GM12878 (cell line): ENCODE measurements around the gene NMRK2. TPM values are rescaled to one million over a fixed set of nuclear protein-coding genes. Genes with fewer than 3 reads are reported as not detected.

ENCODE experiments used
- BHLHE40 ChIP-seq, 2 experiments: fragments of 450-650 bp in 1 of 2; IDR thresholded peaks; 2 replicates each; pipeline ENCODE4 v1.6.1; 2011 to 2017; ENCODE audit warnings: low read depth in 2 of 2, borderline replicate concordance in 1 of 2, improper control_type of control experiment in 1 of 2, low read length in 1 of 2, mild to moderate bottlenecking in 1 of 2
- CREM ChIP-seq: IDR thresholded peaks from 2 replicates; pipeline ENCODE4 v1.6.1; 2014; ENCODE audit warnings: antibody characterized with exemption, low read depth
- EED ChIP-seq: sonication (generic); IDR thresholded peaks from 2 replicates; pipeline ENCODE4 v1.6.1; 2016; ENCODE audit warnings: antibody characterized with exemption, low read depth
- FOXK2 ChIP-seq: fragments of 450-650 bp; IDR thresholded peaks from 2 replicates; pipeline ENCODE4 v1.6.1; 2017; ENCODE audit warnings: mild to moderate bottlenecking, moderate library complexity
- GABPA ChIP-seq: IDR thresholded peaks from 2 replicates; pipeline ENCODE4 v1.6.1; 2014; ENCODE audit warnings: antibody characterized with exemption, low read depth, mild to moderate bottlenecking, inconsistent platforms
- NR2F1 ChIP-seq: fragments of 450-650 bp; conservative IDR thresholded peaks from 2 replicates; pipeline ENCODE4 v1.6.1; 2017; ENCODE audit warnings: mild to moderate bottlenecking
- NRF1 ChIP-seq: conservative IDR thresholded peaks from 2 replicates; pipeline ENCODE4 v1.6.1; 2011; ENCODE audit warnings: mild to moderate bottlenecking, low read depth, low read length, improper control_type of control experiment
- PAX5 ChIP-seq: IDR thresholded peaks from 2 replicates; pipeline ENCODE4 v1.6.1; 2011; ENCODE audit warnings: low read depth, low read length, borderline replicate concordance
- POLR2A ChIP-seq: IDR thresholded peaks from 2 replicates; pipeline ENCODE4 v1.6.1; 2011; ENCODE audit warnings: low read depth, mild to moderate bottlenecking, low read length
- RAD51 ChIP-seq: fragments of 450-650 bp; IDR thresholded peaks from 2 replicates; pipeline ENCODE4 v1.6.1; 2016; ENCODE audit warnings: moderate library complexity, mild to moderate bottlenecking, inconsistent platforms
- RBBP5 ChIP-seq: fragments of 200-600 bp; sonication (generic); conservative IDR thresholded peaks from 2 replicates; pipeline ENCODE4 v1.6.1; 2016
- RUNX3 ChIP-seq: IDR thresholded peaks from 2 replicates; pipeline ENCODE4 v1.6.1; 2012; ENCODE audit warnings: low read length, inconsistent platforms
- SIN3A ChIP-seq: IDR thresholded peaks from 2 replicates; pipeline ENCODE4 v1.6.1; 2012; ENCODE audit warnings: low read depth, low read length, improper control_type of control experiment
- SMC3 ChIP-seq: IDR thresholded peaks from 2 replicates; pipeline ENCODE4 v1.6.1; 2011; ENCODE audit warnings: low read length, improper control_type of control experiment, borderline replicate concordance
- TARDBP ChIP-seq: IDR thresholded peaks from 2 replicates; pipeline ENCODE4 v1.6.1; 2016; ENCODE audit warnings: borderline replicate concordance
- TCF7 ChIP-seq: IDR thresholded peaks from 2 replicates; pipeline ENCODE4 v1.6.1; 2014; ENCODE audit warnings: antibody characterized with exemption, borderline replicate concordance
- ZNF217 ChIP-seq: fragments of 450-650 bp; IDR thresholded peaks from 2 replicates; pipeline ENCODE4 v1.6.1; 2017; ENCODE audit warnings: antibody characterized with exemption, mild to moderate bottlenecking
- ZNF274 ChIP-seq: IDR thresholded peaks from one replicate; pipeline ENCODE4 v1.8.0; 2011; ENCODE audit not compliant: insufficient read length, insufficient read depth
- ZNF384 ChIP-seq: IDR thresholded peaks from 2 replicates; pipeline ENCODE4 v1.6.1; 2012; ENCODE audit warnings: low read depth, mild to moderate bottlenecking, low read length, improper control_type of control experiment, borderline replicate concordance
- ZNF622 ChIP-seq: fragments of 450-650 bp; IDR thresholded peaks from 2 replicates; pipeline ENCODE4 v1.6.1; 2017; ENCODE audit warnings: mild to moderate bottlenecking, inconsistent platforms
- polyA plus RNA-seq, 11 experiments: library from polyadenylated mRNA; depleted of rRNA in 4 of 11; unstranded in 6 of 11; stranded (reverse) in 5 of 11; fragments of >200 nt; fragmentation: Nextera tagmentation in 4 of 11; fragmentation: Illumina TruSeq in 1 of 11; extraction: Ambion mirVana in 4 of 11; extraction: Trizol in 1 of 11; gene quantifications; 1 replicate in 1 of 11; 2 replicates in 10 of 11; pipeline versions ENCODE4 v1.2.1 to v1.2.3, GENCODE V29; 2011 to 2016; ENCODE audit warnings: inconsistent platforms in 2 of 11, missing spikeins in 2 of 11, low read depth in 1 of 11
- total RNA-seq, 4 experiments: library from RNA; depleted of rRNA in 3 of 4; stranded (reverse); fragments of >200 nt in 3 of 4; fragmentation: Illumina TruSeq in 1 of 4; extraction: Trizol in 1 of 4; gene quantifications; 2 replicates each; pipeline versions ENCODE4 v1.2.1 to v1.2.3, GENCODE V29; 2013 to 2021
- TF ChIP-seq, protein P1 (sequence below): fragments of 450-650 bp; IDR thresholded peaks from 2 replicates; pipeline ENCODE4 v1.6.1; 2016; ENCODE audit warnings: mild to moderate bottlenecking, moderate library complexity, borderline replicate concordance
- TF ChIP-seq, protein P2 (sequence below): IDR thresholded peaks from 2 replicates; pipeline ENCODE4 v1.6.1; 2011; ENCODE audit warnings: low read depth, mild to moderate bottlenecking, low read length, moderate library complexity, borderline replicate concordance; ENCODE audit errors: extremely low read depth
- TF ChIP-seq, protein P3 (sequence below): IDR thresholded peaks from 2 replicates; pipeline ENCODE4 v1.6.1; 2011; ENCODE audit warnings: borderline replicate concordance, low read depth, mild to moderate bottlenecking, moderate library complexity, low read length; ENCODE audit not compliant: insufficient read depth, poor library complexity, severe bottlenecking
- TF ChIP-seq, protein P4 (sequence below): fragments of 450-650 bp; IDR thresholded peaks from 2 replicates; pipeline ENCODE4 v1.6.1; 2017; ENCODE audit warnings: low read depth, mild to moderate bottlenecking, moderate library complexity

Gene NMRK2
- total and polyA plus RNA-seq, 10 of the 15 experiments (the other 5 are each of a cell fraction or from before 2014, with no cell fraction given) = 0.14 to 0.15 TPM; not detected in 8

DNA sequence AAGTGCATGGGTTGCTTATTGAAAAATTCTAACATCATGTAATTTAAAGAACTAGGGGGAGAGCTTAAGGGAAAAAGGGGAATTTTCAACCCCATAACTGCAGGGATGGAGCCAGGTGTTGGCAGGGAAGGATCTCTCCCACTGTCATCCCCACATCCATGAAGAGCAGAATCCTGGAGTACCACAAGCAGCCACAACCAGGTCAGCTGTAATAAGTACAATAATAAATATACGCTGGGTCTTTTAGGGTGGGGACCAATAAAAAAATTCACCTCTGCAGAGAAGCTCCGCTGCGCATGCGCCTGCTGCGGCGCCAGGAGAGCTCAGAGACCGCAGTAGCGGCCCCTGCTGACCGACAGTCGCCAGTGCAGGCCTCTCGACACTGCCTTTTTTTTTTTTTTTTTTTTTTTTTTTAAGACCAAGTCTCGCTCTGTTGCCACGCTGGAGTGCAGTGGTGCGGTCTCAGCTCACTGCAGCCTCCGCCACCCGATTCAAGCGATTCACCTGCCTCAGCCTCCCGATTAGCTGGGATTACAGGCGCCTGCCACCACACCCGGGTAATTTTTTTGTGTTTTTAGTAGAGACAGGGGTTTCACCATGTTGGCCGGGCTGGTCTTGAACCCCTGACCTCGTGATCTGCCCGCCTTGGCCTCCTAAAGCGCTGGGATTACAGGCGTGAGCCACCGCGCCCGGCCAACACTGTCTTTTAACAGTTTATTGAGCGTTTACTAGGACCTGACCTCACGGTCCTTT is 54.9 kb downstream of the NMRK2 start (continued):
- TF ChIP-seq, protein P1, sequence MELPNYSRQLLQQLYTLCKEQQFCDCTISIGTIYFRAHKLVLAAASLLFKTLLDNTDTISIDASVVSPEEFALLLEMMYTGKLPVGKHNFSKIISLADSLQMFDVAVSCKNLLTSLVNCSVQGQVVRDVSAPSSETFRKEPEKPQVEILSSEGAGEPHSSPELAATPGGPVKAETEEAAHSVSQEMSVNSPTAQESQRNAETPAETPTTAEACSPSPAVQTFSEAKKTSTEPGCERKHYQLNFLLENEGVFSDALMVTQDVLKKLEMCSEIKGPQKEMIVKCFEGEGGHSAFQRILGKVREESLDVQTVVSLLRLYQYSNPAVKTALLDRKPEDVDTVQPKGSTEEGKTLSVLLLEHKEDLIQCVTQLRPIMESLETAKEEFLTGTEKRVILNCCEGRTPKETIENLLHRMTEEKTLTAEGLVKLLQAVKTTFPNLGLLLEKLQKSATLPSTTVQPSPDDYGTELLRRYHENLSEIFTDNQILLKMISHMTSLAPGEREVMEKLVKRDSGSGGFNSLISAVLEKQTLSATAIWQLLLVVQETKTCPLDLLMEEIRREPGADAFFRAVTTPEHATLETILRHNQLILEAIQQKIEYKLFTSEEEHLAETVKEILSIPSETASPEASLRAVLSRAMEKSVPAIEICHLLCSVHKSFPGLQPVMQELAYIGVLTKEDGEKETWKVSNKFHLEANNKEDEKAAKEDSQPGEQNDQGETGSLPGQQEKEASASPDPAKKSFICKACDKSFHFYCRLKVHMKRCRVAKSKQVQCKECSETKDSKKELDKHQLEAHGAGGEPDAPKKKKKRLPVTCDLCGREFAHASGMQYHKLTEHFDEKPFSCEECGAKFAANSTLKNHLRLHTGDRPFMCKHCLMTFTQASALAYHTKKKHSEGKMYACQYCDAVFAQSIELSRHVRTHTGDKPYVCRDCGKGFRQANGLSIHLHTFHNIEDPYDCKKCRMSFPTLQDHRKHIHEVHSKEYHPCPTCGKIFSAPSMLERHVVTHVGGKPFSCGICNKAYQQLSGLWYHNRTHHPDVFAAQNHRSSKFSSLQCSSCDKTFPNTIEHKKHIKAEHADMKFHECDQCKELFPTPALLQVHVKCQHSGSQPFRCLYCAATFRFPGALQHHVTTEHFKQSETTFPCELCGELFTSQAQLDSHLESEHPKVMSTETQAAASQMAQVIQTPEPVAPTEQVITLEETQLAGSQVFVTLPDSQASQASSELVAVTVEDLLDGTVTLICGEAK = peak; percentile 46; the same call in 1 of the 2 replicates
- TF ChIP-seq, protein P2, sequence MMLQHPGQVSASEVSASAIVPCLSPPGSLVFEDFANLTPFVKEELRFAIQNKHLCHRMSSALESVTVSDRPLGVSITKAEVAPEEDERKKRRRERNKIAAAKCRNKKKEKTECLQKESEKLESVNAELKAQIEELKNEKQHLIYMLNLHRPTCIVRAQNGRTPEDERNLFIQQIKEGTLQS = no peak
- TF ChIP-seq ZNF274 = no peak
- TF ChIP-seq BHLHE40 (IDR thresholded peaks at IDR 0.05; ENCODE audit: borderline replicate concordance in 1 of 2, low read depth in 2 of 2, low read length in 1 of 2) = no peak; a peak in 1 of 4 replicates
- TF ChIP-seq NRF1 = peak; percentile 91
- no peak for TF ChIP-seq NR2F1
- no peak for TF ChIP-seq SIN3A
- no peak for TF ChIP-seq FOXK2
- TF ChIP-seq, protein P3, sequence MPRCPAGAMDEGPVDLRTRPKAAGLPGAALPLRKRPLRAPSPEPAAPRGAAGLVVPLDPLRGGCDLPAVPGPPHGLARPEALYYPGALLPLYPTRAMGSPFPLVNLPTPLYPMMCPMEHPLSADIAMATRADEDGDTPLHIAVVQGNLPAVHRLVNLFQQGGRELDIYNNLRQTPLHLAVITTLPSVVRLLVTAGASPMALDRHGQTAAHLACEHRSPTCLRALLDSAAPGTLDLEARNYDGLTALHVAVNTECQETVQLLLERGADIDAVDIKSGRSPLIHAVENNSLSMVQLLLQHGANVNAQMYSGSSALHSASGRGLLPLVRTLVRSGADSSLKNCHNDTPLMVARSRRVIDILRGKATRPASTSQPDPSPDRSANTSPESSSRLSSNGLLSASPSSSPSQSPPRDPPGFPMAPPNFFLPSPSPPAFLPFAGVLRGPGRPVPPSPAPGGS = no peak
- TF ChIP-seq POLR2A = no peak
- no peak for TF ChIP-seq GABPA
- peak; percentile 71 for TF ChIP-seq RUNX3
- TF ChIP-seq SMC3 = no peak; the same call in 1 of the 2 replicates
- no peak for TF ChIP-seq PAX5
- no peak for TF ChIP-seq RBBP5
- TF ChIP-seq ZNF217 = 0 out of 2 replicates have a peak, but pooled peaks have one; percentile 68
- TF ChIP-seq ZNF384 = peak; percentile 98
- TF ChIP-seq EED = 0 out of 2 replicates have a peak, but pooled peaks have one; percentile 26
- TF ChIP-seq, protein P4, sequence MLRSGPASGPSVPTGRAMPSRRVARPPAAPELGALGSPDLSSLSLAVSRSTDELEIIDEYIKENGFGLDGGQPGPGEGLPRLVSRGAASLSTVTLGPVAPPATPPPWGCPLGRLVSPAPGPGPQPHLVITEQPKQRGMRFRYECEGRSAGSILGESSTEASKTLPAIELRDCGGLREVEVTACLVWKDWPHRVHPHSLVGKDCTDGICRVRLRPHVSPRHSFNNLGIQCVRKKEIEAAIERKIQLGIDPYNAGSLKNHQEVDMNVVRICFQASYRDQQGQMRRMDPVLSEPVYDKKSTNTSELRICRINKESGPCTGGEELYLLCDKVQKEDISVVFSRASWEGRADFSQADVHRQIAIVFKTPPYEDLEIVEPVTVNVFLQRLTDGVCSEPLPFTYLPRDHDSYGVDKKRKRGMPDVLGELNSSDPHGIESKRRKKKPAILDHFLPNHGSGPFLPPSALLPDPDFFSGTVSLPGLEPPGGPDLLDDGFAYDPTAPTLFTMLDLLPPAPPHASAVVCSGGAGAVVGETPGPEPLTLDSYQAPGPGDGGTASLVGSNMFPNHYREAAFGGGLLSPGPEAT = 0 out of 2 replicates have a peak, but pooled peaks have one; percentile 50
- no peak for TF ChIP-seq CREM
- TF ChIP-seq ZNF622 = no peak
- no peak for TF ChIP-seq TCF7
- no peak for TF ChIP-seq RAD51
- no peak for TF ChIP-seq TARDBP
